HepG2 (cell line): ENCODE data around the gene ABCC2. TPM values are rescaled to one million over a fixed set of nuclear protein-coding genes. Genes with fewer than 3 reads are reported as not detected.

Experiments used
- ATAC-seq: fragments of 200-7000 bp; cut with Tn5 transposase; 3 replicates; pipeline ENCODE4 v1.9.1; 2020; ENCODE audit warnings: mild to moderate bottlenecking, moderate library complexity
- BruUV-seq: library from RNA; stranded (reverse); fragments of 400-500 nt; replicated peaks from 2 replicates; lab custom pipeline; 2021; lab: Mats Ljungman, UMichigan
- CTCF ChIA-PET: fragments of 300-600 bp; formaldehyde crosslinking; extraction: SDS; loops from one replicate; lab custom pipeline; 2021; ENCODE audit warnings: low total read pairs, inconsistent platforms, low intra/inter-chr PET ratio; lab: Yijun Ruan, JAX
- POLR2A ChIA-PET: fragments of 350-600 bp; sonication (Branson Sonifier 250); formaldehyde crosslinking; loops from one replicate; lab custom pipeline; 2020; ENCODE audit warnings: antibody characterized with exemption, inconsistent platforms; lab: Yijun Ruan, JAX
- DNase-seq: peaks from one replicate; pipeline ENCODE4 v3.0.0-alpha.2; 2015; ENCODE audit warnings: low spot score
- FAIRE-seq: peaks from 3 replicates; lab custom pipeline; 2011; peaks lifted over from hg19 to GRCh38; lab: Jason Lieb, UNC
- H2AFZ ChIP-seq: one replicate; pipeline ENCODE4 v1.6.1; 2011; ENCODE audit warnings: low read length, inconsistent platforms
- H3K27ac ChIP-seq: fragments of 300-600 bp; 3 replicates; pipeline ENCODE4 v1.8.0; 2011; ENCODE audit warnings: mixed run types, mild to moderate bottlenecking, mixed read lengths, low read length, inconsistent platforms; ENCODE audit not compliant: insufficient read depth; ENCODE audit errors: extremely low read length
- H3K27me3 ChIP-seq, 2 experiments: fragments of 200-600 bp in 1 of 2; 2 replicates in 1 of 2; 3 replicates in 1 of 2; pipeline versions ENCODE4 v1.6.0 to v1.8.0; 2011; ENCODE audit warnings: low read length in 2 of 2, mild to moderate bottlenecking in 2 of 2, moderate library complexity in 2 of 2, inconsistent platforms in 1 of 2; ENCODE audit not compliant: insufficient read depth in 2 of 2, control insufficient read depth in 1 of 2
- H3K36me3 ChIP-seq, 2 experiments: fragments of 200-600 bp in 1 of 2; replicated peaks in 1 of 2; 2 replicates in 1 of 2; 3 replicates in 1 of 2; pipeline versions ENCODE4 v1.5.1 to v1.8.0; 2011; ENCODE audit warnings: low read length in 2 of 2, inconsistent platforms in 1 of 2; ENCODE audit not compliant: insufficient read depth in 2 of 2, control insufficient read depth in 1 of 2
- H3K4me1 ChIP-seq: 2 replicates; pipeline ENCODE4 v1.5.1; 2012; ENCODE audit warnings: low read length, inconsistent platforms; ENCODE audit not compliant: insufficient read depth
- H3K4me2 ChIP-seq: 2 replicates; pipeline ENCODE4 v1.6.0; 2011; ENCODE audit warnings: low read depth, low read length, inconsistent platforms
- H3K4me3 ChIP-seq, 3 experiments: fragments of 200-600 bp in 1 of 3; sonication (generic), shearing (Covaris generic) in 1 of 3; replicated peaks in 1 of 3; 2 replicates each; pipeline ENCODE4 v1.5.1; 2011 to 2016; ENCODE audit warnings: low read length in 3 of 3, inconsistent platforms in 2 of 3, low read depth in 2 of 3, mild to moderate bottlenecking in 2 of 3, control low read depth in 1 of 3, mixed read lengths in 1 of 3; ENCODE audit not compliant: insufficient read depth in 1 of 3
- H3K79me2 ChIP-seq: one replicate; pipeline ENCODE4 v1.6.1; 2011; ENCODE audit warnings: low read length, inconsistent platforms; ENCODE audit not compliant: insufficient read depth
- H3K9ac ChIP-seq: 2 replicates; pipeline ENCODE4 v1.6.0; 2011; ENCODE audit warnings: mild to moderate bottlenecking, low read depth, low read length, inconsistent platforms; ENCODE audit not compliant: insufficient read depth
- H3K9me3 ChIP-seq: 2 replicates; pipeline ENCODE4 v1.5.1; 2012; ENCODE audit warnings: mild to moderate bottlenecking, low read length
- H4K20me1 ChIP-seq: 2 replicates; pipeline ENCODE4 v1.6.0; 2011; ENCODE audit warnings: inconsistent platforms, mild to moderate bottlenecking, low read length, moderate library complexity; ENCODE audit not compliant: insufficient read depth
- AHR ChIP-seq: IDR thresholded peaks from 2 replicates; pipeline ENCODE4 v1.6.1; 2018; ENCODE audit warnings: missing genetic modification reagents, missing compliant biosample characterization
- DMAP1 ChIP-seq: IDR thresholded peaks from 2 replicates; pipeline ENCODE4 v1.6.1; 2016
- FLYWCH1 ChIP-seq: sonication (generic); formaldehyde crosslinking; IDR thresholded peaks from 2 replicates; pipeline ENCODE4 v1.8.1; 2023; ENCODE audit warnings: mild to moderate bottlenecking, missing genetic modification reagents
- MIXL1 ChIP-seq: IDR thresholded peaks from 2 replicates; pipeline ENCODE4 v1.6.1; 2016
- NBN ChIP-seq: fragments of 450-650 bp; conservative IDR thresholded peaks from 2 replicates; pipeline ENCODE4 v1.6.1; 2017
- RXRA ChIP-seq: sonication (generic); formaldehyde crosslinking; IDR thresholded peaks from 2 replicates; pipeline ENCODE4 v1.5.1; 2020; ENCODE audit warnings: missing genetic modification reagents
- SALL1 ChIP-seq: sonication (generic); formaldehyde crosslinking; IDR thresholded peaks from 2 replicates; pipeline ENCODE4 v1.8.0; 2022; ENCODE audit warnings: mild to moderate bottlenecking, missing genetic modification reagents
- ZC3H4 ChIP-seq: sonication (generic); formaldehyde crosslinking; IDR thresholded peaks from 2 replicates; pipeline ENCODE4 v1.4.0; 2020; ENCODE audit warnings: missing genetic modification reagents, borderline replicate concordance
- WGBS: methylation state at CpG from one replicate; pipeline ENCODE4 v1.1.6; 2017; ENCODE audit warnings: low lambda C conversion rate; 5-methylcytosine and 5-hydroxymethylcytosine counted together
- in situ Hi-C: cut with HindIII; loops from 2 replicates; pipeline ENCODE4 v1.10.0; 2017; ENCODE audit warnings: low pct_unique_long_range_greater_than_20kb; ENCODE audit not compliant: extremely low pct_ligation_motif_present
- intact Hi-C: fragments of 100-400 bp; cut with micrococcal nuclease; formaldehyde crosslinking; loops from one replicate; pipeline ENCODE4 v1.10.0; 2022; ENCODE audit not compliant: unreplicated experiment
- polyA plus RNA-seq, 8 experiments: library from polyadenylated mRNA; depleted of rRNA in 3 of 8; stranded (reverse) in 7 of 8; unstranded in 1 of 8; fragments of >200 nt; fragmentation: Illumina TruSeq in 4 of 8; extraction: Trizol in 4 of 8; gene quantifications; 2 replicates each; pipeline versions ENCODE4 v1.2.1 to v1.2.3, GENCODE V29; 2011 to 2016; ENCODE audit warnings: low read depth in 4 of 8, missing spikeins in 1 of 8, mixed read lengths in 1 of 8; ENCODE audit not compliant: insufficient read depth in 1 of 8
- total RNA-seq, 5 experiments: library from RNA; depleted of rRNA; stranded (reverse); fragments of >200 nt; fragmentation: Illumina TruSeq; extraction: Trizol; gene quantifications; 2 replicates each; pipeline ENCODE4 v1.2.3, GENCODE V29; 2016; ENCODE audit warnings: low read depth in 1 of 5
- TF ChIP-seq, protein P1 (sequence below), 2 experiments: sonication (generic) in 1 of 2; formaldehyde crosslinking in 1 of 2; IDR thresholded peaks; 2 replicates each; pipeline versions ENCODE4 v1.4.0 to v1.6.1; 2018 to 2020; ENCODE audit warnings: missing genetic modification reagents in 2 of 2, borderline replicate concordance in 1 of 2, low read depth in 1 of 2, mild to moderate bottlenecking in 1 of 2, missing biosample characterization in 1 of 2
- TF ChIP-seq, protein P2 (sequence below): IDR thresholded peaks from 2 replicates; pipeline ENCODE4 v1.6.1; 2018; ENCODE audit warnings: missing genetic modification reagents, mild to moderate bottlenecking, missing compliant biosample characterization
- TF ChIP-seq, protein P3 (sequence below): sonication (generic); formaldehyde crosslinking; IDR thresholded peaks from 2 replicates; pipeline ENCODE4 v1.5.1; 2020; ENCODE audit warnings: mild to moderate bottlenecking, missing genetic modification reagents, moderate library complexity
- TF ChIP-seq, protein P4 (sequence below): sonication (generic); formaldehyde crosslinking; IDR thresholded peaks from 2 replicates; pipeline ENCODE4 v1.4.0; 2020; ENCODE audit warnings: missing genetic modification reagents

Gene ABCC2
- total and polyA plus RNA-seq, 2 of the 13 experiments (the other 11 are each of a cell fraction or from before 2014, with no cell fraction given) = 181 to 497 TPM

DNA sequence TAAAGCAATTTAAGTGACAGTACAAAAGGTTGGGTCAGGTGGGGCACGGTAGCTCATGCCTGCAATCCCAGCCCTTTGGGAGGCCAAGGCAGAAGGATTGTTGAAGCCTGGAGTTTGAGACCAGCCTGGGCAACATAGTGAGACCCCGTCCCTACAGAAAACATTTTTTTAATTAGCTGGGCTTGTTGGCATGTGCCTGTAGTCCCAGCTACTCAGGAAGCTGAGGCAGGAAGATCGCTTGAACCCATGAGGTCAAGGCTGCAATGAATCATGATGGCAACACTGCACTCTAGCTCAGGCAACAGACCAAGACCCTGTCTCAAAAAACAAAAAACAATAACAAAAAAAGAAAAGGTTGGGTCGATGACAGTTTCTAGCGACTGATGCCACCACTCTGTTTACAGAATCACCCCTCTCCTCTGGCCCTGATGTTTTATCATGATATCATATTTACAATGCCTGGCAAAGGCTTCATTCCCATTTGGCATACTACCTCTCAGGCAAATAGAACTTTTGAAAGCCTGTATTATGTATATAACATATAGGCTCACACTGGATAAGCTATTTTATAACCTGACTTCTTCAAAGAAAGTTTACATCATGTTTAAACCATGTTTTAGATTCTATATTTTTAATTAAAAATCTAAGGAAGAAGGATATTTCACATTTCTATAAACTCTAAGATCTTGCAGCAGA, 558 bp upstream of the ABCC2 start:
- Histone ChIP-seq H3K27me3 (no peaks in the 10 kb centered on the region; a peak in 1 of 5 replicates), H3K4me3 (peak overlapping the region; percentile 4 to 98 (median 73); a peak in 1 of 6 replicates), H3K27ac (peak overlapping the region; percentile 95), H3K79me2 (peaks cover 42% of the 10 kb centered on the region), H3K4me1 (peaks cover 77% of the 10 kb centered on the region), H3K9me3 (no peaks in the 10 kb centered on the region), H3K9ac (peak overlapping the region; percentile 94), H3K36me3 (peaks cover 6 to 17% of the 10 kb centered on the region in 2 experiments), H2AFZ (no peak overlapping the region), H3K4me2 (peak overlapping the region; percentile 94), H4K20me1 (peaks cover 8% of the 10 kb centered on the region; the same call in 1 of the 2 replicates)
- ChIA-PET CTCF (no interaction called here), POLR2A (interaction anchor here (0.9 to 4.7 kb wide), 13 partner anchors 8 to 160 kb away, joined by 3 to 73 read pairs (median 7); partner anchors contain the start of genes COX15, CUTC and ENTPD7)
- in situ Hi-C loops = loop anchor here (5.0 kb wide), 1 partner anchor 50 kb away; the partner anchor contains the start of genes COX15 and CUTC
- BruUV-seq = TSS peak; percentile 90
- peak; percentile 49 for DNase-seq
- peak; percentile 67 for FAIRE-seq
- peak; percentile 11; the same call in 2 of the 3 replicates for ATAC-seq
- intact Hi-C loops = loop anchor here (1.0 to 2.0 kb wide), 2 partner anchors 27 to 50 kb away; partner anchors contain the start of genes COX15 and CUTC
- WGBS = 19% methylated on average over 5 of the region's 5 CpGs
- TF ChIP-seq RXRA (CRISPR knock-in tag) (peak; percentile 21; the same call in 1 of the 2 replicates), NBN (no peak), MIXL1 (CRISPR knock-in tag) (peak; percentile 26; the same call in 1 of the 2 replicates), FLYWCH1 (CRISPR knock-in tag) (no peak), ZC3H4 (0 out of 2 replicates have a peak, but pooled peaks have one; percentile 20), SALL1 (peak; percentile 37; the same call in 1 of the 2 replicates), AHR (CRISPR knock-in tag) (no peak), DMAP1 (CRISPR knock-in tag) (no peak)
- TF ChIP-seq, protein P1, sequence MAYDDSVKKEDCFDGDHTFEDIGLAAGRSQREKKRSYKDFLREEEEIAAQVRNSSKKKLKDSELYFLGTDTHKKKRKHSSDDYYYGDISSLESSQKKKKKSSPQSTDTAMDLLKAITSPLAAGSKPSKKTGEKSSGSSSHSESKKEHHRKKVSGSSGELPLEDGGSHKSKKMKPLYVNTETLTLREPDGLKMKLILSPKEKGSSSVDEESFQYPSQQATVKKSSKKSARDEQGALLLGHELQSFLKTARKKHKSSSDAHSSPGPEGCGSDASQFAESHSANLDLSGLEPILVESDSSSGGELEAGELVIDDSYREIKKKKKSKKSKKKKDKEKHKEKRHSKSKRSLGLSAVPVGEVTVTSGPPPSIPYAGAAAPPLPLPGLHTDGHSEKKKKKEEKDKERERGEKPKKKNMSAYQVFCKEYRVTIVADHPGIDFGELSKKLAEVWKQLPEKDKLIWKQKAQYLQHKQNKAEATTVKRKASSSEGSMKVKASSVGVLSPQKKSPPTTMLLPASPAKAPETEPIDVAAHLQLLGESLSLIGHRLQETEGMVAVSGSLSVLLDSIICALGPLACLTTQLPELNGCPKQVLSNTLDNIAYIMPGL (CRISPR knock-in tag; IDR thresholded peaks at IDR 0.05; ENCODE audit: borderline replicate concordance in 1 of 2, low read depth in 1 of 2) = 0 out of 4 replicates have a peak, but pooled peaks of 1 of the 2 experiments have one; percentile 16
- TF ChIP-seq, protein P2, sequence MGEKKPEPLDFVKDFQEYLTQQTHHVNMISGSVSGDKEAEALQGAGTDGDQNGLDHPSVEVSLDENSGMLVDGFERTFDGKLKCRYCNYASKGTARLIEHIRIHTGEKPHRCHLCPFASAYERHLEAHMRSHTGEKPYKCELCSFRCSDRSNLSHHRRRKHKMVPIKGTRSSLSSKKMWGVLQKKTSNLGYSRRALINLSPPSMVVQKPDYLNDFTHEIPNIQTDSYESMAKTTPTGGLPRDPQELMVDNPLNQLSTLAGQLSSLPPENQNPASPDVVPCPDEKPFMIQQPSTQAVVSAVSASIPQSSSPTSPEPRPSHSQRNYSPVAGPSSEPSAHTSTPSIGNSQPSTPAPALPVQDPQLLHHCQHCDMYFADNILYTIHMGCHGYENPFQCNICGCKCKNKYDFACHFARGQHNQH (CRISPR knock-in tag) = peak; percentile 3; the same call in 1 of the 2 replicates
- TF ChIP-seq, protein P3, sequence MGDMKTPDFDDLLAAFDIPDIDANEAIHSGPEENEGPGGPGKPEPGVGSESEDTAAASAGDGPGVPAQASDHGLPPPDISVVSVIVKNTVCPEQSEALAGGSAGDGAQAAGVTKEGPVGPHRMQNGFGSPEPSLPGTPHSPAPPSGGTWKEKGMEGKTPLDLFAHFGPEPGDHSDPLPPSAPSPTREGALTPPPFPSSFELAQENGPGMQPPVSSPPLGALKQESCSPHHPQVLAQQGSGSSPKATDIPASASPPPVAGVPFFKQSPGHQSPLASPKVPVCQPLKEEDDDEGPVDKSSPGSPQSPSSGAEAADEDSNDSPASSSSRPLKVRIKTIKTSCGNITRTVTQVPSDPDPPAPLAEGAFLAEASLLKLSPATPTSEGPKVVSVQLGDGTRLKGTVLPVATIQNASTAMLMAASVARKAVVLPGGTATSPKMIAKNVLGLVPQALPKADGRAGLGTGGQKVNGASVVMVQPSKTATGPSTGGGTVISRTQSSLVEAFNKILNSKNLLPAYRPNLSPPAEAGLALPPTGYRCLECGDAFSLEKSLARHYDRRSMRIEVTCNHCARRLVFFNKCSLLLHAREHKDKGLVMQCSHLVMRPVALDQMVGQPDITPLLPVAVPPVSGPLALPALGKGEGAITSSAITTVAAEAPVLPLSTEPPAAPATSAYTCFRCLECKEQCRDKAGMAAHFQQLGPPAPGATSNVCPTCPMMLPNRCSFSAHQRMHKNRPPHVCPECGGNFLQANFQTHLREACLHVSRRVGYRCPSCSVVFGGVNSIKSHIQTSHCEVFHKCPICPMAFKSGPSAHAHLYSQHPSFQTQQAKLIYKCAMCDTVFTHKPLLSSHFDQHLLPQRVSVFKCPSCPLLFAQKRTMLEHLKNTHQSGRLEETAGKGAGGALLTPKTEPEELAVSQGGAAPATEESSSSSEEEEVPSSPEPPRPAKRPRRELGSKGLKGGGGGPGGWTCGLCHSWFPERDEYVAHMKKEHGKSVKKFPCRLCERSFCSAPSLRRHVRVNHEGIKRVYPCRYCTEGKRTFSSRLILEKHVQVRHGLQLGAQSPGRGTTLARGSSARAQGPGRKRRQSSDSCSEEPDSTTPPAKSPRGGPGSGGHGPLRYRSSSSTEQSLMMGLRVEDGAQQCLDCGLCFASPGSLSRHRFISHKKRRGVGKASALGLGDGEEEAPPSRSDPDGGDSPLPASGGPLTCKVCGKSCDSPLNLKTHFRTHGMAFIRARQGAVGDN (CRISPR knock-in tag) = peak; percentile 24; the same call in 1 of the 2 replicates
- TF ChIP-seq, protein P4, sequence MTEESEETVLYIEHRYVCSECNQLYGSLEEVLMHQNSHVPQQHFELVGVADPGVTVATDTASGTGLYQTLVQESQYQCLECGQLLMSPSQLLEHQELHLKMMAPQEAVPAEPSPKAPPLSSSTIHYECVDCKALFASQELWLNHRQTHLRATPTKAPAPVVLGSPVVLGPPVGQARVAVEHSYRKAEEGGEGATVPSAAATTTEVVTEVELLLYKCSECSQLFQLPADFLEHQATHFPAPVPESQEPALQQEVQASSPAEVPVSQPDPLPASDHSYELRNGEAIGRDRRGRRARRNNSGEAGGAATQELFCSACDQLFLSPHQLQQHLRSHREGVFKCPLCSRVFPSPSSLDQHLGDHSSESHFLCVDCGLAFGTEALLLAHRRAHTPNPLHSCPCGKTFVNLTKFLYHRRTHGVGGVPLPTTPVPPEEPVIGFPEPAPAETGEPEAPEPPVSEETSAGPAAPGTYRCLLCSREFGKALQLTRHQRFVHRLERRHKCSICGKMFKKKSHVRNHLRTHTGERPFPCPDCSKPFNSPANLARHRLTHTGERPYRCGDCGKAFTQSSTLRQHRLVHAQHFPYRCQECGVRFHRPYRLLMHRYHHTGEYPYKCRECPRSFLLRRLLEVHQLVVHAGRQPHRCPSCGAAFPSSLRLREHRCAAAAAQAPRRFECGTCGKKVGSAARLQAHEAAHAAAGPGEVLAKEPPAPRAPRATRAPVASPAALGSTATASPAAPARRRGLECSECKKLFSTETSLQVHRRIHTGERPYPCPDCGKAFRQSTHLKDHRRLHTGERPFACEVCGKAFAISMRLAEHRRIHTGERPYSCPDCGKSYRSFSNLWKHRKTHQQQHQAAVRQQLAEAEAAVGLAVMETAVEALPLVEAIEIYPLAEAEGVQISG = 0 out of 2 replicates have a peak, but pooled peaks have one; percentile 3
